DND-41 (cell line): ENCODE measurements around the gene KLHL18.
"Not testable (repeated sequence)": the region's sequence is repeated elsewhere in the genome, so short reads cannot be mapped to it uniquely, and the experiment has no call there.

ENCODE experiments used
- ATAC-seq: fragments of 200-7000 bp; cut with Tn5 transposase; 3 replicates; pipeline ENCODE4 v1.9.1; 2021; ENCODE audit warnings: low read depth; ENCODE audit not compliant: insufficient read depth
- DNase-seq: peaks from one replicate; pipeline ENCODE4 v3.0.0-alpha.2; 2020
- H2AFZ ChIP-seq: 2 replicates; pipeline ENCODE4 v1.6.0; 2012; ENCODE audit warnings: low read depth, low read length
- H3K27ac ChIP-seq: 2 replicates; pipeline ENCODE4 v1.5.1; 2012; ENCODE audit warnings: low read length, inconsistent platforms
- H3K27me3 ChIP-seq: fragments of 200-600 bp; sonication (generic); 2 replicates; pipeline ENCODE4 v1.6.0; 2012; ENCODE audit warnings: low read length, mild to moderate bottlenecking, inconsistent platforms; ENCODE audit not compliant: insufficient read depth, poor library complexity
- H3K36me3 ChIP-seq: 2 replicates; pipeline ENCODE4 v1.5.1; 2012; ENCODE audit warnings: low read length, inconsistent platforms; ENCODE audit not compliant: insufficient read depth
- H3K4me1 ChIP-seq: 2 replicates; pipeline ENCODE4 v1.5.1; 2012; ENCODE audit warnings: mild to moderate bottlenecking, low read length; ENCODE audit not compliant: insufficient read depth
- H3K4me2 ChIP-seq: 2 replicates; pipeline ENCODE4 v1.6.0; 2012; ENCODE audit warnings: mild to moderate bottlenecking, moderate library complexity, low read length, inconsistent platforms; ENCODE audit not compliant: insufficient read depth
- H3K4me3 ChIP-seq, 2 experiments: fragments of 200-600 bp in 1 of 2; shearing (Covaris generic) in 1 of 2; 2 replicates each; pipeline ENCODE4 v1.5.1; 2012 to 2016; ENCODE audit warnings: inconsistent platforms in 2 of 2, low read length in 2 of 2, mild to moderate bottlenecking in 2 of 2, low read depth in 1 of 2, moderate library complexity in 1 of 2
- H3K79me2 ChIP-seq: 2 replicates; pipeline ENCODE4 v1.6.0; 2012; ENCODE audit warnings: low read length, inconsistent platforms; ENCODE audit not compliant: insufficient read depth
- H3K9ac ChIP-seq: 2 replicates; pipeline ENCODE4 v1.6.0; 2012; ENCODE audit warnings: low read depth, mild to moderate bottlenecking, inconsistent platforms, low read length, moderate library complexity
- H3K9me3 ChIP-seq: 2 replicates; pipeline ENCODE4 v1.5.1; 2012; ENCODE audit warnings: low read length, moderate library complexity, mild to moderate bottlenecking, inconsistent platforms; ENCODE audit not compliant: insufficient read depth, severe bottlenecking
- H4K20me1 ChIP-seq: 2 replicates; pipeline ENCODE4 v1.6.0; 2012; ENCODE audit warnings: low read length; ENCODE audit not compliant: insufficient read depth
- CTCF ChIP-seq: IDR thresholded peaks from 2 replicates; pipeline ENCODE4 v1.5.1; 2012; ENCODE audit warnings: borderline replicate concordance, low read length, moderate library complexity, mild to moderate bottlenecking; ENCODE audit not compliant: poor library complexity, severe bottlenecking; ENCODE audit errors: extremely low read depth
- EZH2 ChIP-seq: IDR thresholded peaks from 3 replicates; pipeline ENCODE4 v1.6.1; 2012; ENCODE audit warnings: borderline replicate concordance, low read depth, mild to moderate bottlenecking, moderate library complexity, low read length, inconsistent platforms; ENCODE audit not compliant: severe bottlenecking

Gene KLHL18

DNA sequence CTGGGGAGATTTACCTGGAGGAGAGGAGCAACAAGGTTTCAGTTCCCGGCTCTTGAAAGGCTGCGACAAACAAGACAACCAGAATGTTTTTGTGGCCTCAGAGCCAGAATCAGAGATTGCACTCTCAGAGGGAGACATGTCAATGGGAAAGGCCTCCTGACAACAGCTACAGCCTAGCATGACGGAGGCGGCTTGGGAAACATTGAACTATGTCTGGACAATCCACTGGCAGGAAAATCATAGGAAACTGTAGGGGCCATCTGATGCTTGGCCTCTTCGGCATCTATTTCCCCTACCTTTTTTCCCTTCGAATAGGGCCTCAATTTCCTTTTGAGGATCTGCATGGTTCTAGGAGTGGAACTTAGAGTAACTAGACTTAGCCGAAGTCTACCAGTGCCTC lies 84.9 kb downstream of the KLHL18 start:
- Histone ChIP-seq H3K36me3 (no peaks in the 10 kb centered on the region), H3K9me3 (no peaks in the 10 kb centered on the region), H3K4me2 (no peak overlapping the region), H3K9ac (no peak overlapping the region), H4K20me1 (no peaks in the 10 kb centered on the region), H3K27me3 (no peaks in the 10 kb centered on the region), H2AFZ (no peak overlapping the region), H3K4me1 (no peaks in the 10 kb centered on the region), H3K4me3 (no peak overlapping the region), H3K79me2 (no peaks in the 10 kb centered on the region), H3K27ac (no peak overlapping the region)
- no peak for DNase-seq
- TF ChIP-seq CTCF (no peak), EZH2 (no peak)
- no peak for ATAC-seq

DNA sequence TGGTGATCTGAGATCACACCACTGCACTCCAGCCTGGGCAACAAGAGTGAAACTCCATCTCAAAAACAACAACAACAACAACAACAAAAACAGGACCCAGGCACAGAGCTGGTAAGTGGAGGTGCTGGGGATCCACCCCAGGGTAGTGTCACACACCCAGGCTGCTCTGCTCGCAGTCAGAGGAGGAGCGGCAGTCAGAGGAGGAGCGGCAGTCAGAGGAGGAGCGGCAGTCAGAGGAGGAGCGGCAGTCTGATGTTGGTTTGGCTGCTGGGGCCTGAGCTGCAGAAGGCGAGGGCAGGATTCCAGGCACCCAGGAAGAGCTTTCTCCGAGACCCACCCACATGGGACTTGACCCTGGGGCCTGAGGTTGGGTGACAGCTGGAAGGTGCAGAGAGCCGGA lies 87.3 kb downstream of the KLHL18 start:
- H3K27me3 ChIP-seq, ATAC-seq, H3K27ac ChIP-seq, H3K79me2 ChIP-seq, H3K36me3 ChIP-seq, H3K4me1 ChIP-seq, DNase-seq, H3K9ac ChIP-seq, H3K4me3 ChIP-seq, H2AFZ ChIP-seq, H4K20me1 ChIP-seq, H3K9me3 ChIP-seq, H3K4me2 ChIP-seq: not testable (repeated sequence)

DNA sequence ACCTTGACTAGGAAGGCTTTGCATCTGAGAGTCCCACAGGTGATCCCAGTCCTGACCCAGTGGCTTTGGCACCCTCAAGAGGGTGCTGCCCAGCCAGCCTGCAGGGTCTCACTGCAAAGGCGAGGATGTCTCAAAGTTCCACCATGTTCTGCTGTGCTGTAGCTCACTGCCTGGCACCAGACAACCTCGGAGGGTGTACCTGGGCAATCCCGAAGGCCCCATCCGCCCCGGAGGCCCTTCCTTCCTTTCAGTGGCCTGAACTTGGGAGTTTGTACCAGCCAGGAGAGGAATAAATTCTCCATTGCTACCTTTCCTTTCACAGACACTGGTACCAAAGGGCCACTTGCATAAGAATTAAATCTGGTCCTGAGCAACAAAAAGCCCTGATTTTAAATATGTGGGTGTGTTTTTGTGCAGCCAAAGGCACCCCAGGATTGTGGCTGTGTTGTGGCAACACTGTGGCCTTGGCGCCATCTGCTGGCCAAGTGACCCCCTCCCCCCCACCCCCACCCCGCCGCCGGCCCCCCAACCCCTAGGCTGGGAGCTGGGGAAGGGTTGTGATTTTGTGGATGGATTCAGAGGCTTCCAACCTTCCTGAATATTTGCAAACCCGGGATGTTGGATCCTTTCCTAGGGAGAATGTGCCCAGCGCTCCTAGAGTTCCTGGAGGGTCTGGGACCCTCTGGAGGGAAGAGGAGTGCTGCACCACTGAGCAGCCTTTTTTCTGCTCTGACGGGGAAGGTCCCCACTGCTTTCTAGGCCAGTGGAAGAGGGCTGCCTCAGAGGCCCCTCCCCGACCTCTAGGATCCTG lies 88.3 kb downstream of the KLHL18 start:
- no peak overlapping the region for H3K4me2 ChIP-seq

More for the DNA sequence above, 88.3 kb downstream of the KLHL18 start:
- no peak for TF ChIP-seq EZH2
- peak; percentile 2 for TF ChIP-seq CTCF
- H3K4me1 ChIP-seq: no peaks in the 10 kb centered on the region
- no peaks in the 10 kb centered on the region for H4K20me1 ChIP-seq
- H3K9ac ChIP-seq: no peak overlapping the region
- H2AFZ ChIP-seq: no peak overlapping the region
- H3K27me3 ChIP-seq: no peaks in the 10 kb centered on the region
- no peak overlapping the region for H3K27ac ChIP-seq
- no peak for ATAC-seq
- DNase-seq: peak; percentile 21
- H3K4me3 ChIP-seq: no peak overlapping the region
- no peaks in the 10 kb centered on the region for H3K79me2 ChIP-seq
- no peaks in the 10 kb centered on the region for H3K9me3 ChIP-seq
- no peaks in the 10 kb centered on the region for H3K36me3 ChIP-seq
